HL-60 (cell line): Measurements from ENCODE around the gene SLC43A2.

Source experiments
- CTCF ChIP-seq: IDR thresholded peaks from one replicate; pipeline ENCODE4 v1.5.1; 2011; ENCODE audit warnings: low read length, control low read depth, inconsistent platforms; ENCODE audit not compliant: insufficient read depth
- GABPA ChIP-seq: IDR thresholded peaks from 2 replicates; pipeline ENCODE4 v1.6.1; 2012; ENCODE audit warnings: low read depth
- POLR2AphosphoS5 ChIP-seq: IDR thresholded peaks from 2 replicates; pipeline ENCODE4 v1.6.1; 2012; ENCODE audit warnings: low read depth

- TF ChIP-seq CTCF (no peak), GABPA (no peak), POLR2AphosphoS5 (no peak)
Measured at GRCh38 chr17:1539811-1540210, 88.8 kb downstream of the SLC43A2 start.
